ENCODE data around the gene SERPINE2. TPM values are rescaled to one million over a fixed set of nuclear protein-coding genes. Genes with fewer than 3 reads are reported as not detected.

SERPINE2 gene
- total and polyA plus RNA-seq, 3 experiments from 2014 or later, result 2.2 to 6.4 (median 5.0) TPM

GRCh38 chr2:223989856-223990232 is 49.2 kb downstream of the SERPINE2 start:
- ChIA-PET CTCF (interaction anchor here (1.9 kb wide), 1 partner anchor 20 kb away, joined by 5 read pairs; no protein-coding TSS in a partner anchor), POLR2A (no interaction called here)
- Mint-ChIP-seq H3K27ac (no peak overlapping the region), H3K4me1 (no peaks in the 10 kb centered on the region), H3K4me3 (no peak overlapping the region), H3K36me3 (no peaks in the 10 kb centered on the region), H3K27me3 (peaks cover 5 to 46% of the 10 kb centered on the region in 2 donors), H3K9me3 (no peaks in the 10 kb centered on the region)
- no peaks in the 10 kb centered on the region for H3K27me3 ChIP-seq (ENCODE audit: insufficient read depth, low read length, poor library complexity, severe bottlenecking)
- H3K4me1 ChIP-seq (ENCODE audit: insufficient read depth, low read length), result no peaks in the 10 kb centered on the region
- no peak overlapping the region for H3K4me3 ChIP-seq (ENCODE audit: low read length)
- DNase-seq, result no peak
- no peak overlapping the region for H3K27ac ChIP-seq (ENCODE audit: low read depth, low read length)
- no peaks in the 10 kb centered on the region for H3K36me3 ChIP-seq (ENCODE audit: insufficient read depth, low read length)
- H3K9me3 ChIP-seq (ENCODE audit: low read length), result no peaks in the 10 kb centered on the region

GRCh38 chr2:223989206-223989855 is 49.8 kb downstream of the SERPINE2 start:
- H3K36me3 ChIP-seq (ENCODE audit: insufficient read depth, low read length), result no peaks in the 10 kb centered on the region
- H3K27ac Mint-ChIP-seq, result no peak overlapping the region
- H3K27me3 ChIP-seq (ENCODE audit: insufficient read depth, low read length, poor library complexity, severe bottlenecking), result no peaks in the 10 kb centered on the region
- no peaks in the 10 kb centered on the region for H3K36me3 Mint-ChIP-seq
- no peak overlapping the region for H3K27ac ChIP-seq (ENCODE audit: low read depth, low read length)
- H3K27me3 Mint-ChIP-seq, result peaks cover 4 to 51% of the 10 kb centered on the region in 2 donors
- H3K4me1 Mint-ChIP-seq, result no peaks in the 10 kb centered on the region
- DNase-seq, result no peak
- no peaks in the 10 kb centered on the region for H3K4me1 ChIP-seq (ENCODE audit: insufficient read depth, low read length)
- no peaks in the 10 kb centered on the region for H3K9me3 ChIP-seq (ENCODE audit: low read length)
- no peak overlapping the region for H3K4me3 ChIP-seq (ENCODE audit: low read length)
- H3K9me3 Mint-ChIP-seq, result no peaks in the 10 kb centered on the region
- H3K4me3 Mint-ChIP-seq, result no peak overlapping the region
- ChIA-PET POLR2A (no interaction called here), CTCF (interaction anchor here (1.9 kb wide), 1 partner anchor 19 kb away, joined by 5 read pairs; no protein-coding TSS in a partner anchor)

DNA sequence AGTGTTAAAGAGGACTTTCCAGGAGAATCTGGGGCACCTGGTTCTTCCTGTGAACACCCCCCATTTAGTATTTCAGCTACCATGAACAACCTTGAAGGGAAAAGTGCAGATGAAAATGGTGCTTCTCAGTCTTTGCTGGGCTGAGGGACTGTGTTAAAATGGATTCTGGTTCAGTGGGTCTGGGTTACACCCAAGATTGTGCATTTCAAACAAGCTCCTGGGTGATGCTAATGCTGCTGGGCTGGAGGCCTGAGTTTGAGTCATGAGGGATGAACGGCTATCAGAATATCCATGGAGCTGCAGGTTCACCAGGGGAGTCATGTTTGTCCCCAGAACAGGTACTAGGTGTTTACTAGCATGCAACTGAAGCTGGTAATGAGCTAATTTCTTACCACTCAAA is 57.8 kb downstream of the SERPINE2 start:
- H3K9me3 Mint-ChIP-seq, result no peaks in the 10 kb centered on the region
- DNase-seq, result no peak
- H3K4me3 ChIP-seq (ENCODE audit: low read length), result no peak overlapping the region
- peaks cover 4 to 26% of the 10 kb centered on the region in 2 donors for H3K27me3 Mint-ChIP-seq
- H3K4me3 Mint-ChIP-seq, result no peak overlapping the region
- no peak overlapping the region for H3K27ac ChIP-seq (ENCODE audit: low read depth, low read length)
- H3K36me3 Mint-ChIP-seq, result no peaks in the 10 kb centered on the region
- H3K27ac Mint-ChIP-seq, result no peak overlapping the region
- ChIA-PET POLR2A (no interaction called here), CTCF (interaction anchor here (2.6 to 2.8 kb wide), 2 partner anchors 11 to 12 kb away, joined by 12 to 14 read pairs; no protein-coding TSS in a partner anchor)
- H3K27me3 ChIP-seq (ENCODE audit: insufficient read depth, low read length, poor library complexity, severe bottlenecking), result peaks cover 4% of the 10 kb centered on the region
- H3K9me3 ChIP-seq (ENCODE audit: low read length), result no peaks in the 10 kb centered on the region
- no peaks in the 10 kb centered on the region for H3K4me1 ChIP-seq (ENCODE audit: insufficient read depth, low read length)
- no peaks in the 10 kb centered on the region for H3K36me3 ChIP-seq (ENCODE audit: insufficient read depth, low read length)
- H3K4me1 Mint-ChIP-seq, result no peaks in the 10 kb centered on the region

GRCh38 chr2:223980803-223981202 is 58.3 kb downstream of the SERPINE2 start:
- Mint-ChIP-seq H3K4me1 (no peaks in the 10 kb centered on the region), H3K36me3 (no peaks in the 10 kb centered on the region), H3K9me3 (no peaks in the 10 kb centered on the region), H3K27ac (no peak overlapping the region), H3K4me3 (no peak overlapping the region), H3K27me3 (peaks cover 3 to 22% of the 10 kb centered on the region in 2 donors)
- H3K9me3 ChIP-seq (ENCODE audit: low read length), result no peaks in the 10 kb centered on the region
- peaks cover 4% of the 10 kb centered on the region for H3K27me3 ChIP-seq (ENCODE audit: insufficient read depth, low read length, poor library complexity, severe bottlenecking)
- DNase-seq, result no peak
- H3K36me3 ChIP-seq (ENCODE audit: insufficient read depth, low read length), result no peaks in the 10 kb centered on the region
- H3K4me3 ChIP-seq (ENCODE audit: low read length), result no peak overlapping the region
- POLR2A ChIA-PET, result no interaction called here
- H3K27ac ChIP-seq (ENCODE audit: low read depth, low read length), result no peak overlapping the region
- CTCF ChIA-PET, result interaction anchor here (2.6 to 2.8 kb wide), 2 partner anchors 10 to 13 kb away, joined by 12 to 14 read pairs; no protein-coding TSS in a partner anchor
- H3K4me1 ChIP-seq (ENCODE audit: insufficient read depth, low read length), result no peaks in the 10 kb centered on the region

- H3K36me3 Mint-ChIP-seq, result no peaks in the 10 kb centered on the region
- H3K4me1 ChIP-seq (ENCODE audit: insufficient read depth, low read length), result no peaks in the 10 kb centered on the region
- H3K27ac Mint-ChIP-seq, result no peak overlapping the region
- H3K9me3 Mint-ChIP-seq, result no peaks in the 10 kb centered on the region
- ChIA-PET POLR2A (no interaction called here), CTCF (interaction anchor here (2.6 to 2.8 kb wide), 2 partner anchors 10 to 13 kb away, joined by 12 to 14 read pairs; no protein-coding TSS in a partner anchor)
- no peaks in the 10 kb centered on the region for H3K9me3 ChIP-seq (ENCODE audit: low read length)
- H3K27me3 ChIP-seq (ENCODE audit: insufficient read depth, low read length, poor library complexity, severe bottlenecking), result peaks cover 4% of the 10 kb centered on the region
- H3K36me3 ChIP-seq (ENCODE audit: insufficient read depth, low read length), result no peaks in the 10 kb centered on the region
- H3K4me3 ChIP-seq (ENCODE audit: low read length), result no peak overlapping the region
- H3K27me3 Mint-ChIP-seq, result peaks cover 2 to 21% of the 10 kb centered on the region in 2 donors
- no peak overlapping the region for H3K27ac ChIP-seq (ENCODE audit: low read depth, low read length)
- H3K4me3 Mint-ChIP-seq, result no peak overlapping the region
- no peaks in the 10 kb centered on the region for H3K4me1 Mint-ChIP-seq
- DNase-seq, result no peak
Measured at GRCh38 chr2:223980397-223980735, 58.7 kb downstream of the SERPINE2 start.

DNA sequence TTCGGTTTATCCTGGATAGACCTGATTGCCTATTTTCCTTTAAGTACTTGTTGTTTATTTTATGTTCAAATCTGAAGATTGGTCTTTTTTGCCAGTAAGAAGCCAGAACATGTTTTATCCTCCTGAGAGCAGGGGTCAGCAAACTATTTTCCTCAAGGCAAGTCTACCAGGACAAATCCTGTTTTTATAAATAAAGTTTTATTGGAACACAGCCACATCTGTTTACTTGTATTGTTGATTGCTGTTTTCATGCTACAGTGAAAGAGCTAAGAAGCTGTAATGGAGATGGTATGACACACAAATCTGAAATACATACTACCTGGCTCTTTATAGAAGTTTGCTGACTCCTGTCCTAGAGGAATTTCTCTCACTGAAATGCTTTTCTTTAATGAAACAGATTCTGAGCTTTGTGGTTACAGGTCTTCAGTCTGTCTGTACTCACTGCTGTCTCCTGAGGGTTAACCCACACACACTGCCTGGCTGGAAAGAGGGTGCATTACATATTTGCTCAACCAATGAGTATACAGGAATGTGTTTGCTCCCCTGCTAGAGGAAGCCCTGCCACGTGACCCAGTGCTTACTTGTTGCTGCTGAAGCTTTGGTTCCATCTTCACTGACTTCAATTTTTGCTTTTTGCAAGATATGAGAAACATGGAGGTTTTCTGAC is 59.2 kb downstream of the SERPINE2 start:
- peaks cover 4% of the 10 kb centered on the region for H3K27me3 ChIP-seq (ENCODE audit: insufficient read depth, low read length, poor library complexity, severe bottlenecking)
- ChIA-PET CTCF (interaction anchor here (2.6 to 2.8 kb wide), 2 partner anchors 9 to 14 kb away, joined by 12 to 14 read pairs; no protein-coding TSS in a partner anchor), POLR2A (no interaction called here)
- no peak overlapping the region for H3K4me3 Mint-ChIP-seq
- no peak overlapping the region for H3K27ac ChIP-seq (ENCODE audit: low read depth, low read length)
- no peaks in the 10 kb centered on the region for H3K9me3 ChIP-seq (ENCODE audit: low read length)
- H3K4me1 ChIP-seq (ENCODE audit: insufficient read depth, low read length), result no peaks in the 10 kb centered on the region
- no peaks in the 10 kb centered on the region for H3K9me3 Mint-ChIP-seq
- no peak overlapping the region for H3K4me3 ChIP-seq (ENCODE audit: low read length)
- H3K36me3 ChIP-seq (ENCODE audit: insufficient read depth, low read length), result no peaks in the 10 kb centered on the region
- H3K27ac Mint-ChIP-seq, result no peak overlapping the region
- DNase-seq, result no peak
- no peaks in the 10 kb centered on the region for H3K4me1 Mint-ChIP-seq
- peaks cover 2 to 16% of the 10 kb centered on the region in 2 donors for H3K27me3 Mint-ChIP-seq
- no peaks in the 10 kb centered on the region for H3K36me3 Mint-ChIP-seq

DNA sequence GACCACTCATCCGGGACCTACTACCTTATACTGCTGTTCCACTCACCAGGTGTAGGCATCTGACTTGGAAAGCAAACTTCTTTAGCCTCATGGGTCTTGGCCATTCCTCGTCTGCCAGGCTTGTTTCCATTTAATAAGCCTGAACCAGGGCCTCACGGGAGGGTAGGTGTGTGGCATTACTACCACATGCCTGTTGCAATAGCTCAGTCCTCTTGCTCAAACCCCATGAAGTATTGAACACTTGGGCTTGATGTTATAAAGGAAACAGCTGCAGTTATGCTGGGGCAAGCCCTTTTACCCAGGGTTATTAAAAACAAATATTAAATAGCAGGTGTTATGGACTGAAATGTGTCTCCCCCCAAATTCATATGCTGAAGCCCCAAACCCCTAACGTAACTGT is 60.6 kb downstream of the SERPINE2 start:
- H3K27me3 ChIP-seq (ENCODE audit: insufficient read depth, low read length, poor library complexity, severe bottlenecking), result peaks cover 4% of the 10 kb centered on the region
- H3K4me3 ChIP-seq (ENCODE audit: low read length), result no peak overlapping the region
- Mint-ChIP-seq H3K4me1 (no peaks in the 10 kb centered on the region), H3K4me3 (no peak overlapping the region), H3K27me3 (peaks cover 2 to 7% of the 10 kb centered on the region in 2 donors), H3K27ac (no peak overlapping the region), H3K36me3 (no peaks in the 10 kb centered on the region), H3K9me3 (no peaks in the 10 kb centered on the region)
- H3K36me3 ChIP-seq (ENCODE audit: insufficient read depth, low read length), result no peaks in the 10 kb centered on the region
- ChIA-PET CTCF (interaction anchor here (1.0 kb wide), 1 partner anchor 15 kb away, joined by 4 read pairs; no protein-coding TSS in a partner anchor), POLR2A (no interaction called here)
- no peak overlapping the region for H3K27ac ChIP-seq (ENCODE audit: low read depth, low read length)
- no peaks in the 10 kb centered on the region for H3K4me1 ChIP-seq (ENCODE audit: insufficient read depth, low read length)
- no peaks in the 10 kb centered on the region for H3K9me3 ChIP-seq (ENCODE audit: low read length)
- no peak for DNase-seq

DNA sequence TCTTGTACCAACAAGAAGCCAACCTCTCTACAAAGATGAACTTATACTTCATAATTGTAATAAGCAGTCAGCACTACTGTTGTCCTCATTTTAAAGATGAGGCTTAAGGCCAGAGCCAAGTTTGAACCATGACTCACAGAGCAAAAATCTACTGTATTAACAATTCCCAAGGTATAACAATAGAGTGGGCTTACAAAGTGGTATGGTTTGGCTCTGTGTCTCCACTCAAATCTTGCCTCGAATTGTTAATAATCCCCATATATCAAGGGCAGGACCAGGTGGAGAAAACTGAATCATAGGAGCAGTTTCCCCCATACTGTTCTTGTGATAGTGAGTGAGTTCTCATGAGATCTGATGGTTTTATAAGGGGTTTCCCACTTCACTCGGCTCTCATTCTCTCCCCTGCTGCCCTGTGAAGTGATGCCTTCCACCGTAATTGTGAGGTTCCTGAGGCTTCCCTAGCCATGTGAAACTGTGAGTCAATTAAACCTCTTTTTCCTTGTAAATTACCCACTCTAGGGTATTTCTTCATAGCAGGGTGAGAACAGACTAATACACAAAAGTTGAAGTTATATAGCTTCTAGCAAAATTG is 62.4 kb downstream of the SERPINE2 start:
- H3K36me3 ChIP-seq (ENCODE audit: insufficient read depth, low read length), result no peaks in the 10 kb centered on the region
- H3K4me3 ChIP-seq (ENCODE audit: low read length), result no peak overlapping the region
- ChIA-PET CTCF (no interaction called here), POLR2A (no interaction called here)
- peak overlapping the region in 1 of 8 donors; percentile 23 for H3K27ac Mint-ChIP-seq
- no peaks in the 10 kb centered on the region for H3K9me3 ChIP-seq (ENCODE audit: low read length)
- H3K27ac ChIP-seq (ENCODE audit: low read depth, low read length), result no peak overlapping the region
- peaks cover 0 to 3% (median 0%) of the 10 kb centered on the region in 3 donors for H3K36me3 Mint-ChIP-seq
- H3K4me3 Mint-ChIP-seq, result no peak overlapping the region
- H3K4me1 Mint-ChIP-seq, result no peaks in the 10 kb centered on the region
- peaks cover 4% of the 10 kb centered on the region for H3K27me3 ChIP-seq (ENCODE audit: insufficient read depth, low read length, poor library complexity, severe bottlenecking)
- peaks cover 2 to 4% of the 10 kb centered on the region in 2 donors for H3K27me3 Mint-ChIP-seq
- no peaks in the 10 kb centered on the region for H3K4me1 ChIP-seq (ENCODE audit: insufficient read depth, low read length)
- no peak for DNase-seq
- no peaks in the 10 kb centered on the region for H3K9me3 Mint-ChIP-seq

Measured in CD8-positive, alpha-beta memory T cell (primary cell).